Measurements from ENCODE around the gene SRGAP2C.
A peak's percentile ranks its signal among the peaks of the same experiment; 100 is the strongest.
"Not testable (repeated sequence)": the region's sequence is repeated elsewhere in the genome, so short reads cannot be mapped to it uniquely, and the experiment has no call there.

Gene SRGAP2C

GRCh38 chr1:121184290-121185127 lies at the start of gene SRGAP2C, which contains the start of gene FAM72B:
TSS of gene SRGAP2C (plus strand) at chr1:121184975. CDS start at chr1:121187447, 2,472 bp downstream.
TSS of gene FAM72B (minus strand) at chr1:121184340. CDS start at chr1:121183489, 851 bp downstream.
- DNase-seq (ENCODE audit: low read depth in 2 of 2), result peak; percentile 63 to 81

DNA sequence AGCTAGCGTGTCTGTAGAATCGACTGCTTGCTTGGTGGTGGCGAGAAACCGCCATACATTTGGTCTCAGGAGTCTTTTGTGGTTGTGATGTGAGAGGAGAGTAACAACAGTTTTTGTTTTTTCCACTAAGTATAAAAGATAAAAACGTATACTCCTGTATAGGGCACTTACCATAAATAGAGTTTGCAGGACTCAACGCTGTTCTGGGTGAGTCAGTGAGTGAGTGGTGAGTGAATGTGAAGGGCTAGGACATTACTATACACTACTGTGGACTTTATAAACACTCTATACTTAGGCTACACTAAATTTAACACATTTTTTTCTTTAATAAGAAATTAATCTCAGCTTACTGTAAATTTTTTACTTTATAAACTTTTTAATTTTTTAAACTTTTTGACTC lies 44.4 kb upstream of the SRGAP2C start:
- not testable (repeated sequence) for DNase-seq (ENCODE audit: low read depth in 2 of 2)

DNA sequence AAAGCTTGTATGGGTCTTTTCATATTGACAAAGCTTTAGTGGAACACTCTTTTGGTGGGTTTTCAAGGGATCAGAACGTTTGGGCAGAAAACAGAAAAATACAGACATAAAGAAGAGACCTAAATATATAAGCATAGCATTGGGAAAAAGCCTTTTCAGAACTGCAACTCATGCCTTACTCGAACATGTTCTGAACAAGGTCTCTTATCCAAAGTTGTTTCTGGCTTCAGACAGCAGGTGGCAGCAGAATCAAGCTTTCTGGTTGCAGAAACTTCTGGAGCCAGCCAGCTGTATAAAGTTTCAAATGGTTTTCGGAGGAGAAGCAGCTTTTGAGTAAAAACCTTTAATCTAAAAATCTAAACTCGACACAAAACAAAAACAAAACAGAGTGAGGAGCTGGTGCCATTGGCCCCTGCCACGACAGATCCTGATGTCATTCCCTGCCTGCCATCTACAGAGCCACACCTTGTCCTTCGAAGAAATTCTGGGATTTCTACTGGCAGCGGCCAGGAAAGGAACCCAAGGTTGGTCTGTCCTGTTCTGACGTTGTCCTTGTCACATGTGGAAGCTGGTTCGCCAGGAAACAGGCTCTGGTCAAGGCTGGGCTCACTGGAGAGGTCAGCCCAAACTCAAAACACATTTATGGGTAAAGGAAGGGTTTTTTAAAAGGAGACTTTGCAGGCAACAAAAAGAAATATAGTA lies 36.1 kb upstream of the SRGAP2C start:
- DNase-seq (ENCODE audit: low read depth in 2 of 2), result not testable (repeated sequence)

DNA sequence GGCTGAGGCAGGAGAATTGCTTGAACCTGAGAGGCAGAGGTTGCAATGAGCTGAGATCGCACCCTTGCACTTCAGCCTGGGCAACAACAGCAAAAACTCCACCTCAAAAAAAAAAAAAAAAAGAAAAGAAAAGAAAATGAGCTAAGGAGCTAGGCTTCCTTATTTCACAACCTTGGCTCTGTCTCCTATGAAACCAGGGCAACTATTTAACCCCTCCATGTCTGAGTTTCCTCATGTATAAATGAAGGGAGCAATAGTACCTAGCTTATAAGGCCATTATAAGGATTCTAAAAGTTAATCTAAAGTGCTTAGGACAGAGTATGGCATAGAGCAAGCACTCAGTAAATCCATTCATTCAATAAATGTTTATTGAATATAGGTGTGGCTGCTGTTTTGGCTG lies 33.5 kb upstream of the SRGAP2C start:
- not testable (repeated sequence) for DNase-seq (ENCODE audit: low read depth in 2 of 2)

- DNase-seq (ENCODE audit: low read depth in 2 of 2), result not testable (repeated sequence)
These were observed 32.0 kb upstream of the SRGAP2C start for GRCh38 chr1:121152788-121153187.

GRCh38 chr1:121154811-121155210 lies 30.0 kb upstream of the SRGAP2C start:
- not testable (repeated sequence) for DNase-seq (ENCODE audit: low read depth in 2 of 2)

GRCh38 chr1:121155671-121156358 lies 29.0 kb upstream of the SRGAP2C start:
- not testable (repeated sequence) for DNase-seq (ENCODE audit: low read depth in 2 of 2)

DNA sequence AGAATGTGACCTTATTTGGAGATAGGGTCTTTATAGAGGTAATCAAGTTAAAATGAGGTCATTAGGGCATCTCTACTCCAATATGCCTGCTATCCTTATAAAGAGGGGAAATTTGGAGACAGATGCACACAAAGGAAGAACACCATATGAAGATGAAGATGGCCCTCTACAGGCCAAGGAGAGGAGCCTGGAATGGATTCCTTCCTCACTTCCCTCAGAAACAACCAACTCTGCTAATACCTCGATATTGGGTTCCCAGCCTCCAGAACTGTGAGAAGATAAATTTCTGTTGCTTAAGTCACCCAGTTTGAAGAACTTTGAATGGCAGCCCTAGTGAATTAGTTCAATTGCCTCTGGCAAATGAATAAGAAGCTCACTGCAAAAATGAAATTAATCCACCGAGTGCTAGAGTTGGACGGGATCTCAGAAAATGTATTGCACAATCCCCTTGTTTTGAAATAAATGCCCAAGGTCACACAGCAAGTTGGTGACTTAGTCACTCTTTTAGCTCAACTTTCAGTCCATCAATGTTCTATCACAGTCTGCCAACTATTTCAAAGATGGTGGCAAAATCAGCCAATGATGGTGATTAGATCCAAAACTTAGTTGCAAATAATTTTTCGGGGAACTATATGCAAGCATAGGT lies 27.7 kb upstream of the SRGAP2C start:
- DNase-seq (ENCODE audit: low read depth in 2 of 2), result not testable (repeated sequence)

DNA sequence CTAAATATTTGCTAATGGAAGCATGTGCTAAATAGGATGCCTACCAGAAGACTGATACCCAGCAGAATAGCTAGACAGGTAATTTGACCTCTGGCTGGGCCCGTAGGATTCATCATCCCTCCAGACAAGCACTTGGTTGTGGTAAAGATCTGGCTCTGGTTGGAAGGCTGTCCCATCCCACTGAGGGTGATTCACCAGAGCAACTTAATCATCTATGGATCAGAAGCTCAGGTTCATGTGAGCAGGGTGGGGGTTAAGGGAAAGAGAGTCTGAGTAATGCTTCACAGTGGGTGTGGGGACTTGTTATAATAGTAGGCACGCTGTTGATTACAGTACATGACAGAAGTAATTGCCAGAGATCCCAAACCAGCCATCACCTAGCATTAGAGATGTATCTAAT lies 27.2 kb upstream of the SRGAP2C start:
- DNase-seq (ENCODE audit: low read depth in 2 of 2), result not testable (repeated sequence)

DNA sequence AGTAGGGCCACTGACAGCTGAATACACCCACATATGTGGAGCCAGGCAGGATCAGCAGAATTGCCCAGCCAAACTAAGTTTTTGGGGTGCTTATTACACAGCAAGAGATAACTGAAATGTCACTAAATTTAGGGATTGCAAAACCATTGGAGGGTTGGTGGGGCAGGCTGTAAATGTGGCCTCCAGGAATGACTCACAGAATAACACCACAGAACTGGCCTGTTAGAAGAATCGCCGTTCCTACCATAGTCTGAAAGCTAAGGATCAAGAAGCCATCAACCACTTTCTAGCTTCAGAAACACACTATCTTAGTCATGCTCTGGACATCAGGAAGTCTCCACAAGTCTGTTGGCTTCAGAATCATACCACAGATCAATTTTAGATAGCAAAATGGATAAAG lies 24.7 kb upstream of the SRGAP2C start:
- not testable (repeated sequence) for DNase-seq (ENCODE audit: low read depth in 2 of 2)

GRCh38 chr1:121161199-121161901 lies 23.4 kb upstream of the SRGAP2C start:
- DNase-seq (ENCODE audit: low read depth in 2 of 2), result not testable (repeated sequence)

- not testable (repeated sequence) for DNase-seq (ENCODE audit: low read depth in 2 of 2)
These were observed 20.7 kb upstream of the SRGAP2C start for GRCh38 chr1:121163850-121164757.

- DNase-seq (ENCODE audit: low read depth in 2 of 2), result not testable (repeated sequence)
These were observed 19.5 kb upstream of the SRGAP2C start for GRCh38 chr1:121165296-121165695.

- DNase-seq (ENCODE audit: low read depth in 2 of 2), result not testable (repeated sequence)
These were observed 17.5 kb upstream of the SRGAP2C start for GRCh38 chr1:121167225-121167738.

DNA sequence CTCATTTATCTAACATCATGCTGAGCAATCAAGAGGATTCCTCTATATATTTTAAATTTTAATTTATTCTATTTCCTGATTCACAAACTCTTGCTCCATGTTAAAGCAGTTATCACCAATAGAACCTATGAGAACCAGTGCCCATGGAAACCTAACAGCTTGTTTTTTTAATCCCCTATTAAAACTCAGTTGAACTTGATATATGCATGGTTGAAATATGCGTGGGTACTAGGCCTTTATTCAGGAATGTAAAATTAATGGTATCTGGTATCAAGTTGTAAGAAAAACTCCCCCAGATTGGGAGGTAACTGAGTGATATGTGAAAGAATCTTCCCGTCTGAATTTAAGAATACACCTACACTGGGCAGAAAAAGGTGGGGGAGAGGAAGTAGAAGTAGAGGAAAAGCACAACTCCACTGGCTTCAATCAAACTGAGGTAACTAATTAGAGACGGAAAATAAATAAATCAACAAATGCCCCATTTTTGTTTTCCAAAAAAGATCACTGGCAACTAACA lies 16.6 kb upstream of the SRGAP2C start:
- not testable (repeated sequence) for DNase-seq (ENCODE audit: low read depth in 2 of 2)

- not testable (repeated sequence) for DNase-seq (ENCODE audit: low read depth in 2 of 2)
These were observed 8.1 kb upstream of the SRGAP2C start for GRCh38 chr1:121176649-121177048.

GRCh38 chr1:121178197-121178596 lies 6.6 kb upstream of the SRGAP2C start:
- not testable (repeated sequence) for DNase-seq (ENCODE audit: low read depth in 2 of 2)

DNA sequence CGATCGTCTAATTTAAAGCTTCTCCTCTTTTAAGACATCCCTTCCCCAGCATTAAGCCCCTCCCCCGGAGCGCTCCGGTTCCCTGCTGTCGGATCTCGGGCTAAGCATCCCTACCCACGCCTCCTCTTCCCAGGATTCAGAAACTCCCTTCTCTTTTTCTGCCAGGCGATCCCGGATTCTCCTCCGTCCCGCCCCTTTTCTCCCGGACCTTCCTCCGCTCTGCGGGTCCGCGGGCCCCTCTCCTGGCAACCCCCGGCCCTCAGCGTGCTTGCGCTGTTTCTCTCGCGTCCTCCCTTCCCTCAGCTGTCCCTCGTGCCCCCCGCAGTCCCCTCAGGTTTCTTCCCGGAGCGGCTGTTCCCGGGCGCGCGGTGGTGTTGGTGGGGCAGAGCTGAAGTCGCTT lies 908 bp upstream of the SRGAP2C start:
- not testable (repeated sequence) for DNase-seq (ENCODE audit: low read depth in 2 of 2)

- not testable (repeated sequence) for DNase-seq (ENCODE audit: low read depth in 2 of 2)
These were observed 449 bp downstream of the SRGAP2C start for GRCh38 chr1:121185140-121185708.

All from stimulated activated CD4-positive, alpha-beta T cell treated with anti-CD3 and anti-CD28 coated beads, Interleukin-1b, Interleukin-23, amount 100 ng/mL, for 1 hour (primary cell).